Keratinocyte (primary cell): ENCODE data around the gene CD93. TPM values are rescaled to one million over a fixed set of nuclear protein-coding genes. Genes with fewer than 3 reads are reported as not detected.

Experiments
- DNase-seq: peaks from one replicate; pipeline ENCODE4 v3.0.0-alpha.2; 2011; ENCODE audit warnings: low read depth, missing footprints, low spot score
- FAIRE-seq: peaks from 2 replicates; lab custom pipeline; 2011; peaks lifted over from hg19 to GRCh38; lab: Jason Lieb, UNC
- H2AFZ ChIP-seq: 2 replicates; pipeline ENCODE4 v1.6.0; 2012; ENCODE audit warnings: low read length, control low read depth, inconsistent platforms; ENCODE audit not compliant: control insufficient read depth
- H3K27ac ChIP-seq: 2 replicates; pipeline ENCODE4 v1.5.1; 2011; ENCODE audit warnings: low read length; ENCODE audit not compliant: control insufficient read depth, insufficient read depth
- H3K27me3 ChIP-seq: 3 replicates; pipeline ENCODE4 v1.6.0; 2011; ENCODE audit warnings: low read length; ENCODE audit not compliant: control insufficient read depth, insufficient read depth; ENCODE audit errors: extremely low read depth
- H3K36me3 ChIP-seq, 2 experiments: 2 replicates in 1 of 2; 3 replicates in 1 of 2; pipeline ENCODE4 v1.5.1; 2011; ENCODE audit warnings: low read length in 2 of 2, mild to moderate bottlenecking in 1 of 2; ENCODE audit not compliant: control insufficient read depth in 2 of 2, insufficient read depth in 2 of 2; ENCODE audit errors: extremely low read depth in 1 of 2
- H3K4me1 ChIP-seq: 3 replicates; pipeline ENCODE4 v1.5.1; 2011; ENCODE audit warnings: low read length; ENCODE audit not compliant: control insufficient read depth, insufficient read depth; ENCODE audit errors: extremely low read depth
- H3K4me2 ChIP-seq: 3 replicates; pipeline ENCODE4 v1.6.0; 2011; ENCODE audit warnings: low read depth, low read length; ENCODE audit not compliant: control insufficient read depth, insufficient read depth; ENCODE audit errors: extremely low read depth
- H3K4me3 ChIP-seq, 3 experiments: fragments of 200-600 bp in 1 of 3; sonication (generic) in 1 of 3; 2 replicates in 2 of 3; 3 replicates in 1 of 3; pipeline ENCODE4 v1.5.1; 2011 to 2016; ENCODE audit warnings: low read length in 3 of 3, mild to moderate bottlenecking in 3 of 3, control low read depth in 2 of 3, inconsistent platforms in 1 of 3, low read depth in 1 of 3, mixed read lengths in 1 of 3, mixed run types in 1 of 3, moderate library complexity in 1 of 3; ENCODE audit not compliant: control insufficient read depth in 2 of 3, insufficient read depth in 2 of 3; ENCODE audit errors: extremely low read depth in 1 of 3
- H3K79me2 ChIP-seq: 2 replicates; pipeline ENCODE4 v1.6.0; 2012; ENCODE audit warnings: low read length; ENCODE audit not compliant: control insufficient read depth, insufficient read depth
- H3K9ac ChIP-seq: 3 replicates; pipeline ENCODE4 v1.6.0; 2011; ENCODE audit warnings: low read length; ENCODE audit not compliant: control insufficient read depth, insufficient read depth; ENCODE audit errors: extremely low read depth
- H3K9me1 ChIP-seq: 3 replicates; pipeline ENCODE4 v1.6.0; 2011; ENCODE audit warnings: low read length; ENCODE audit not compliant: control insufficient read depth, insufficient read depth; ENCODE audit errors: extremely low read depth
- H3K9me3 ChIP-seq: 2 replicates; pipeline ENCODE4 v1.5.1; 2012; ENCODE audit warnings: low read depth, low read length; ENCODE audit not compliant: control insufficient read depth
- H4K20me1 ChIP-seq: 3 replicates; pipeline ENCODE4 v1.6.0; 2011; ENCODE audit warnings: low read length; ENCODE audit not compliant: control insufficient read depth, insufficient read depth; ENCODE audit errors: extremely low read depth
- EZH2 ChIP-seq: IDR thresholded peaks from one replicate; pipeline ENCODE4 v1.6.1; 2012; ENCODE audit warnings: inconsistent platforms, mild to moderate bottlenecking, low read length, moderate library complexity
- dilution Hi-C: fragments of 300-500 bp; cut with MboI; formaldehyde crosslinking; loops from one replicate; pipeline ENCODE4 v1.7.0; 2020; ENCODE audit warnings: low sequenced_read_pairs; ENCODE audit not compliant: extremely low pct_ligation_motif_present
- polyA plus RNA-seq, 5 experiments: library from polyadenylated mRNA; depleted of rRNA in 3 of 5; stranded (reverse) in 3 of 5; stranded (forward) in 1 of 5; unstranded in 1 of 5; fragments of >200 nt; gene quantifications; 1 replicate in 1 of 5; 2 replicates in 3 of 5; 3 replicates in 1 of 5; pipeline versions ENCODE4 v1.2.1 to v1.2.3, GENCODE V29; 2011 to 2012; ENCODE audit warnings: missing spikeins in 2 of 5, low read depth in 1 of 5, low replicate concordance in 1 of 5
- TF ChIP-seq, protein P1 (sequence below), 3 experiments: IDR thresholded peaks in 1 of 3; conservative IDR thresholded peaks in 1 of 3; optimal IDR thresholded peaks in 1 of 3; 2 replicates in 2 of 3; 3 replicates in 1 of 3; pipeline versions ENCODE3 to v1.5.1; 2011; ENCODE audit warnings: low read length in 3 of 3, mild to moderate bottlenecking in 3 of 3, moderate library complexity in 2 of 3, control low read depth in 1 of 3, inconsistent platforms in 1 of 3; ENCODE audit not compliant: insufficient read depth in 2 of 3; ENCODE audit errors: extremely low read depth in 1 of 3

Gene CD93
- polyA plus RNA-seq, 1 donor (not counting 4 experiments of a cell fraction or from before 2014, with no cell fraction given) = not detected

DNA sequence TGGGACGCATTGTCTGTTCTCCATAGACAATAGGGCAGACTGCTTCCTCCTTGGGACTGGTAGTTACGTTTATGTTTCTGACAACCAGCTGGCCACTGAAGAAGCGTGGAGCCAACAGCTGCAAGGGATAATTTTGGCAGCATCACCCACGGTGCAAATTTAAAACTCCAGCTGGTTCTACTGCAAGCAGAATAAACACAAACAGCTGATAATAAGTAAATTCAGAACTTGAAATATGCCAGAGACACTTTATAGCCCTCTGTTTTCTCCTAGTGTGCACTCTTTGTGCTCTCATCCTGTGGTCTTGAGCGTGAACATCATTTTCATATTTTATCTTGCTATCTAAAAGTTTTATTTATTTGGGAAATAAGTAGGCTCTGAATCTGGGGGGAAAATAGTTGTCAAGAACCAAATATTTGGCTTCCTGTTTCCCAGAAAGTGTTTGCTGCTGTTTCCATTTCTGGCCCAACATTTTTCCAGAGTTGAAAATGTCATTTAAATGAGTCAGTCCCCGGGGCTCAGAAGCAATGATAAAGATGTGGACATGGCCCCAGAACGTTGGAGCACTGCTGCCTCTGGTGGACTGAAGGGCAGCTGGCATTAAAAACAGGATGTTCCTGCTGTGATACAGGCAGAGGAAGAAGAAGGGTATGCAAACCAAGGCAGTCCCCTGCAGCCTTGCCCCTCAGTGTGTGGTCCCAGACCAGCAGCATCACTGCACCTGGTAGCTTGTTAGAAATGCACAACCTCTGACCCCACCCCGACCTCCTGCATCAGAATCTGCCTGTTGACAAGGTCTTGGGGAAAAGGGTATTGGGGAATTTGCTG, 24.2 kb downstream of the CD93 start:
- no peak for DNase-seq
- no peak for TF ChIP-seq EZH2
- TF ChIP-seq, protein P1, sequence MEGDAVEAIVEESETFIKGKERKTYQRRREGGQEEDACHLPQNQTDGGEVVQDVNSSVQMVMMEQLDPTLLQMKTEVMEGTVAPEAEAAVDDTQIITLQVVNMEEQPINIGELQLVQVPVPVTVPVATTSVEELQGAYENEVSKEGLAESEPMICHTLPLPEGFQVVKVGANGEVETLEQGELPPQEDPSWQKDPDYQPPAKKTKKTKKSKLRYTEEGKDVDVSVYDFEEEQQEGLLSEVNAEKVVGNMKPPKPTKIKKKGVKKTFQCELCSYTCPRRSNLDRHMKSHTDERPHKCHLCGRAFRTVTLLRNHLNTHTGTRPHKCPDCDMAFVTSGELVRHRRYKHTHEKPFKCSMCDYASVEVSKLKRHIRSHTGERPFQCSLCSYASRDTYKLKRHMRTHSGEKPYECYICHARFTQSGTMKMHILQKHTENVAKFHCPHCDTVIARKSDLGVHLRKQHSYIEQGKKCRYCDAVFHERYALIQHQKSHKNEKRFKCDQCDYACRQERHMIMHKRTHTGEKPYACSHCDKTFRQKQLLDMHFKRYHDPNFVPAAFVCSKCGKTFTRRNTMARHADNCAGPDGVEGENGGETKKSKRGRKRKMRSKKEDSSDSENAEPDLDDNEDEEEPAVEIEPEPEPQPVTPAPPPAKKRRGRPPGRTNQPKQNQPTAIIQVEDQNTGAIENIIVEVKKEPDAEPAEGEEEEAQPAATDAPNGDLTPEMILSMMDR (optimal IDR thresholded peaks at IDR 0.05 in 1 of 3, IDR thresholded peaks at IDR 0.05 in 1 of 3, conservative IDR thresholded peaks at IDR 0.05 in 1 of 3; ENCODE audit: extremely low read depth in 1 of 3, insufficient read depth in 2 of 3, low read length in 3 of 3) = peak; percentile 38 to 53 (median 47)
- Histone ChIP-seq H3K9ac (no peak overlapping the region), H3K4me2 (no peak overlapping the region), H3K79me2 (no peaks in the 10 kb centered on the region), H3K27ac (no peak overlapping the region), H3K27me3 (no peaks in the 10 kb centered on the region), H4K20me1 (no peaks in the 10 kb centered on the region), H3K36me3 (no peaks in the 10 kb centered on the region), H3K9me1 (no peaks in the 10 kb centered on the region), H3K4me1 (no peaks in the 10 kb centered on the region), H2AFZ (no peak overlapping the region), H3K9me3 (no peaks in the 10 kb centered on the region), H3K4me3 (no peak overlapping the region)
- FAIRE-seq = no peak
- dilution Hi-C loops = no loop called here

GRCh38 chr20:23061262-23061661, 24.9 kb downstream of the CD93 start:
- Histone ChIP-seq H3K9me1 (no peaks in the 10 kb centered on the region), H3K9ac (no peak overlapping the region), H3K27me3 (no peaks in the 10 kb centered on the region), H3K79me2 (no peaks in the 10 kb centered on the region), H3K4me2 (no peak overlapping the region), H4K20me1 (no peaks in the 10 kb centered on the region), H3K27ac (no peak overlapping the region), H3K36me3 (no peaks in the 10 kb centered on the region), H3K4me3 (no peak overlapping the region), H2AFZ (no peak overlapping the region), H3K9me3 (no peaks in the 10 kb centered on the region), H3K4me1 (no peaks in the 10 kb centered on the region)
- FAIRE-seq (no peak), DNase-seq (no peak)
- dilution Hi-C loops = no loop called here
- TF ChIP-seq, protein P1 (optimal IDR thresholded peaks at IDR 0.05 in 1 of 3, IDR thresholded peaks at IDR 0.05 in 1 of 3, conservative IDR thresholded peaks at IDR 0.05 in 1 of 3; ENCODE audit: extremely low read depth in 1 of 3, insufficient read depth in 2 of 3, low read length in 3 of 3) = no peak
- no peak for TF ChIP-seq EZH2
